Activated B cell treated with CpG ODN at 0.5 μM for 24 hours (primary cell): ENCODE measurements around the gene ALAS1. TPM values are rescaled to one million over a fixed set of nuclear protein-coding genes. Genes with fewer than 3 reads are reported as not detected.
A peak's percentile ranks its signal among the peaks of the same experiment; 100 is the strongest.
"Not testable (repeated sequence)": the region's sequence is repeated elsewhere in the genome, so short reads cannot be mapped to it uniquely, and the experiment has no call there.

Experiments used
- ATAC-seq: fragments of 200-7000 bp; cut with Tn5 transposase; one replicate; pipeline ENCODE4 v1.10.0; 2021; ENCODE audit warnings: low read depth, mild to moderate bottlenecking, moderate library complexity
- CTCF ChIA-PET: fragments of 350-600 bp; sonication (Branson Sonifier 250); formaldehyde crosslinking; loops from one replicate; lab custom pipeline; 2021; ENCODE audit warnings: antibody characterized with exemption; lab: Charles Lee
- POLR2A ChIA-PET: fragments of 350-600 bp; sonication (Branson Sonifier 250); formaldehyde crosslinking; loops from one replicate; lab custom pipeline; 2021; ENCODE audit warnings: antibody characterized with exemption; lab: Charles Lee
- DNase-seq: peaks from one replicate; pipeline ENCODE4 v3.0.0; 2022
- H3K27ac Mint-ChIP-seq: one replicate; pipeline ENCODE4 v1.8.0; 2020; ENCODE audit warnings: mixed read lengths
- H3K27me3 Mint-ChIP-seq: one replicate; pipeline ENCODE4 v1.8.0; 2021; ENCODE audit warnings: mixed read lengths
- H3K36me3 Mint-ChIP-seq: one replicate; pipeline ENCODE4 v1.8.0; 2021; ENCODE audit warnings: low read depth, mixed read lengths
- H3K4me1 Mint-ChIP-seq: one replicate; pipeline ENCODE4 v1.8.0; 2021; ENCODE audit warnings: mixed read lengths
- H3K4me3 Mint-ChIP-seq: one replicate; pipeline ENCODE4 v1.8.0; 2020; ENCODE audit warnings: mild to moderate bottlenecking, mixed read lengths
- H3K9me3 Mint-ChIP-seq: one replicate; pipeline ENCODE4 v1.8.0; 2020; ENCODE audit warnings: mixed read lengths
- intact Hi-C: fragments of 100-400 bp; cut with micrococcal nuclease; formaldehyde crosslinking; loops from one replicate; pipeline ENCODE4 v1.15.1; 2024
- total RNA-seq: library from RNA; stranded (reverse); gene quantifications from 2 replicates; pipeline ENCODE4 v1.2.3, GENCODE V29; 2022
- TF ChIP-seq, protein P1 (sequence below): fragments of 200-600 bp; IDR thresholded peaks from one replicate; pipeline ENCODE4 v1.8.0; 2022; ENCODE audit warnings: antibody characterized with exemption, mild to moderate bottlenecking

The ALAS1 gene
- total RNA-seq: 25.9 and 27.6 TPM in 2 replicates

DNA sequence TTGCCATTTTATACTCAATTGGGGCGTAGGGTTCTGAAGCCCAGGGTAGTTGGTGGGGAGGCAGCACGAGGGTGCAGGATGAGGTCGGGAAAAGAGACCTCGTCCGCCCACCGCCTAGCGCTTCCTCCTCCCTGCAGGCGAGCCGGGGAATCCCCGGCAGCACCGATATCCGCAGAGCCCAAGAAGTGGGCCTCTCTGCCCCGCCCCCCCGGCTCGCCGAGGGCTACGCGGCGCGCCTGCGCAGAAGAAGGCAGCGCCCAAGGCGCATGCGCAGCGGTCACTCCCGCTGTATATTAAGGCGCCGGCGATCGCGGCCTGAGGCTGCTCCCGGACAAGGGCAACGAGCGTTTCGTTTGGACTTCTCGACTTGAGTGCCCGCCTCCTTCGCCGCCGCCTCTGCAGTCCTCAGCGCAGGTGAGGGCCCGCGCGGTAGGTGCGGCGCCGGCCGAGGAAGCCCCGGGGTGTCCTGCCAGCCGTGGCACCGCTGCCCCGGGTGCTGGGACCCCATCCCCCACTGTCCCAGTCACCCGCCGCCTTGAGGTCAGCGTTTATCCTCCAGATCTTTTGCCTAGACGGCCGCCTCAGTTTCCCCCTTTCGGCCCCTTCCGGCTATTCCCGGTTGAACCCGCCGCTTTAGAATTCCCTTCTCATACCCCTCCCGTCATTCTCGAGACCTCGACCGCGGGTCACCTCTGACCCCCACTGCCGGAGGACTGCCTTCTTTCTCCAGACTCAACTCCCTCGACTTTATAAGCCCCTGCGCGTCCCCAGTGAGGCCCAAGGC, at the start of gene ALAS1:
TSS of gene ALAS1 (plus strand) at position 319 of the 784 bp plus-strand sequence. CDS start 1,082 bp downstream, outside the sequence.
- H3K4me3 Mint-ChIP-seq: peak within 1 kb of the TSS; percentile 97
- ChIA-PET POLR2A (interaction anchor here (0.6 to 2.0 kb wide), 5 partner anchors 22 to 202 kb away, joined by 3 to 8 read pairs (median 3); partner anchors contain the start of genes POC1A, RPL29 and TLR9), CTCF (interaction anchor here (1.5 kb wide), 1 partner anchor 141 kb away, joined by 3 read pairs; no protein-coding TSS in a partner anchor)
- no peaks in the 10 kb centered on the region for H3K9me3 Mint-ChIP-seq
- peak; percentile 98 for DNase-seq
- TF ChIP-seq, protein P1, sequence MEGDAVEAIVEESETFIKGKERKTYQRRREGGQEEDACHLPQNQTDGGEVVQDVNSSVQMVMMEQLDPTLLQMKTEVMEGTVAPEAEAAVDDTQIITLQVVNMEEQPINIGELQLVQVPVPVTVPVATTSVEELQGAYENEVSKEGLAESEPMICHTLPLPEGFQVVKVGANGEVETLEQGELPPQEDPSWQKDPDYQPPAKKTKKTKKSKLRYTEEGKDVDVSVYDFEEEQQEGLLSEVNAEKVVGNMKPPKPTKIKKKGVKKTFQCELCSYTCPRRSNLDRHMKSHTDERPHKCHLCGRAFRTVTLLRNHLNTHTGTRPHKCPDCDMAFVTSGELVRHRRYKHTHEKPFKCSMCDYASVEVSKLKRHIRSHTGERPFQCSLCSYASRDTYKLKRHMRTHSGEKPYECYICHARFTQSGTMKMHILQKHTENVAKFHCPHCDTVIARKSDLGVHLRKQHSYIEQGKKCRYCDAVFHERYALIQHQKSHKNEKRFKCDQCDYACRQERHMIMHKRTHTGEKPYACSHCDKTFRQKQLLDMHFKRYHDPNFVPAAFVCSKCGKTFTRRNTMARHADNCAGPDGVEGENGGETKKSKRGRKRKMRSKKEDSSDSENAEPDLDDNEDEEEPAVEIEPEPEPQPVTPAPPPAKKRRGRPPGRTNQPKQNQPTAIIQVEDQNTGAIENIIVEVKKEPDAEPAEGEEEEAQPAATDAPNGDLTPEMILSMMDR: no peak
- H3K27ac Mint-ChIP-seq: peak within 1 kb of the TSS; percentile 87
- no peaks in the 10 kb centered on the region for H3K27me3 Mint-ChIP-seq
- intact Hi-C loops: loop anchor here (1.0 to 2.0 kb wide), 3 partner anchors 27 to 141 kb away; partner anchors contain the start of genes DUSP7, POC1A and TLR9
- ATAC-seq: peak; percentile 96
- H3K36me3 Mint-ChIP-seq: peaks cover 34% of the 10 kb centered on the region
- peaks cover 38% of the 10 kb centered on the region for H3K4me1 Mint-ChIP-seq

DNA sequence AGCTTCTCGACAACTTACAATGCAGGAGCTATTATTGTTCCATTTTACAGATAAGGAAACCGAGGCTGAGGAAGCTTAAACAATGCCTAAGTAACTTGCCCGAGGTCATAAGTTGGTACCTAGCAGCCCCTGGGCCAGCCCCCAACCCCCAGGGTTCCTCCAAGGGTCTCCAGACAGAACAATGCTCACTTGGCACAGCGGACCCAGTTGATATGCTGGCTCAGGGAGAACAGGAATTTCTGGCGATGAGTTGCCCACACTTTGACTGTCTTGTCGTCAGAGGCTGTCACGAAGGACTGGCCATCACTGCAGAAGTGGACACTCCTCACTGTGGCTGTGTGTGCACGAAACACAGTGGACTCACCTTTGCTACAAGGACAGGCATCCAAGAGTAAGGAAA, 48.9 kb upstream of the ALAS1 start:
- H3K36me3 Mint-ChIP-seq: no peaks in the 10 kb centered on the region
- intact Hi-C loops: no loop called here
- CTCF ChIA-PET: interaction anchor here (1.2 to 1.3 kb wide), 2 partner anchors 71 to 147 kb away, joined by 3 to 4 read pairs; no protein-coding TSS in a partner anchor

DNA sequence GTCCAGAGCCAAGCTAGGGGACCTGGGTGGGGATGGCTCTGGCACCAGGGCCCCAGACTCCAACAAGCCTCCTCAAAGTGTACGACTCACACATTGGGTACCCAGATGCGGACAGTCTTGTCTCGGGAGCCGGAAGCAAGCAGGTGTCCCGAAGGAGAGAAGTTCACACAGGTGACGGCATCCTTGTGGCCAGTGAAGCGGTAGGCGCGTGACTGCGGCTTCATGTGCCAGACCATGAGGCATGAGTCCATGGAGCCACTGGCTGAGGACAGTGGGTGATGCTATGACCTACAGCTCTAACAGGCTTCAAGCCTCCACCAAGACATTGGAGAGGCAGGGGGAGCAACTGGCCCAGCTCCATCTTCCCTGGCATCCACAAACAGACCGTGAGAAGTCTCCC, 48.2 kb upstream of the ALAS1 start:
- Mint-ChIP-seq H3K27ac (no peak overlapping the region), H3K27me3 (no peaks in the 10 kb centered on the region), H3K4me1 (peaks cover 4% of the 10 kb centered on the region), H3K36me3 (peaks cover 2% of the 10 kb centered on the region), H3K9me3 (no peaks in the 10 kb centered on the region), H3K4me3 (no peak overlapping the region)
- POLR2A ChIA-PET: no interaction called here
- ATAC-seq: no peak
- no peak for DNase-seq
- CTCF ChIA-PET: no interaction called here
- TF ChIP-seq, protein P1: no peak
- intact Hi-C loops: loop anchor here (5.0 to 10.0 kb wide), 2 partner anchors 385 to 1532 kb away; partner anchors contain the start of genes MAPKAPK3, NT5DC2 and UQCC5

More for the DNA sequence above, 48.9 kb upstream of the ALAS1 start:
- DNase-seq (no peak), ATAC-seq (no peak)
- POLR2A ChIA-PET: no interaction called here
- Mint-ChIP-seq H3K27ac (no peak overlapping the region), H3K4me1 (peaks cover 7% of the 10 kb centered on the region), H3K27me3 (no peaks in the 10 kb centered on the region), H3K9me3 (no peaks in the 10 kb centered on the region), H3K4me3 (no peak overlapping the region)
- TF ChIP-seq, protein P1: no peak

DNA sequence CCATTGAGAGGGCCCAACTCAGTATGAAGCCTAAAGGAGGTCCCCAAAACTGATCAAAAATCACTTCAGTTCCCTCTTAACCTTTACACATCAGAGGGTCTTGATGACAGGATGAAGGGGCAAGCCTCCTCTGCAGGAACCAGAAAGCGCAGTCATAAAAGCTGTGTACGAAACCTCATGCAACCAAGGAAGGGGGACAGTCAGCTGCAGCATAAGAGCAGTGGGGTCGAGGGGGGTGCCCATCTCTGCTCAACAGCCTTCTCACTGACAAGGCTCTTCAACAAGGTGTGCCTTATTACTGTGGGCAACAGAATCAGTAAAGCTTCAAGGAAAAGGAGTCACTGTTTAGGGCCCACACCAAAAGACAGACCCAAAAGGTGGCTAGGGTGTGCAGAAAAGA, 47.6 kb upstream of the ALAS1 start:
- H3K4me3 Mint-ChIP-seq: no peak overlapping the region
- H3K36me3 Mint-ChIP-seq: peaks cover 2% of the 10 kb centered on the region
- peaks cover 10% of the 10 kb centered on the region for H3K4me1 Mint-ChIP-seq
- intact Hi-C loops: loop anchor here (5.0 to 10.0 kb wide), 2 partner anchors 384 to 1533 kb away; partner anchors contain the start of genes MAPKAPK3, NT5DC2 and UQCC5
- ATAC-seq: no peak
- DNase-seq: no peak
- no peaks in the 10 kb centered on the region for H3K9me3 Mint-ChIP-seq
- ChIA-PET CTCF (no interaction called here), POLR2A (interaction anchor here (1.1 kb wide), 1 partner anchor 154 kb away, joined by 3 read pairs; the partner anchor contains the start of gene RPL29)
- H3K27me3 Mint-ChIP-seq: no peaks in the 10 kb centered on the region
- TF ChIP-seq, protein P1: no peak
- H3K27ac Mint-ChIP-seq: no peak overlapping the region

DNA sequence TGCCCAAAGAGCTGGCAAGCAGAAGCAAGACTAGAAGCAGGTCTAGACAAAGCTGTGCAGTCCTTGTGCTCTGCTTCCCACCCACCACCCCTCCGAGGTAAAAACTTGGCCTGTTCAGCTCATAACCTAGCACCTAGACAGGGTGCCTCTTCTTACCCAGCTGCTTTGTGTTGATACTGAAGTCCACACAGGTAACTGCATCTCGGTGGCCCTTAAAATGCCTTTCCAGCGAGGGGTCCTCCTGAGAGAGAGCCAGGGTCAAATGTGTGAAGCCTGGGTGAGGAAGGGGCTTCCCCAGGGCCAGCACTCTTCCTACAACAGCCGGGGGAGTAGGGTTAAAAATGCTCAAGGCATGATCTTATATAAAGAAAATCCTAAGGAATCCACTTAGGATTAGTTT, 47.1 kb upstream of the ALAS1 start:
- no peak for DNase-seq
- H3K4me1 Mint-ChIP-seq: peaks cover 13% of the 10 kb centered on the region
- peaks cover 2% of the 10 kb centered on the region for H3K36me3 Mint-ChIP-seq
- H3K27me3 Mint-ChIP-seq: no peaks in the 10 kb centered on the region
- ATAC-seq: no peak
- no peaks in the 10 kb centered on the region for H3K9me3 Mint-ChIP-seq
- ChIA-PET POLR2A (interaction anchor here (1.1 kb wide), 1 partner anchor 155 kb away, joined by 3 read pairs; the partner anchor contains the start of gene RPL29), CTCF (no interaction called here)
- H3K4me3 Mint-ChIP-seq: no peak overlapping the region
- H3K27ac Mint-ChIP-seq: no peak overlapping the region
- intact Hi-C loops: loop anchor here (5.0 to 10.0 kb wide), 2 partner anchors 384 to 1534 kb away; partner anchors contain the start of genes MAPKAPK3, NT5DC2 and UQCC5
- TF ChIP-seq, protein P1: no peak

DNA sequence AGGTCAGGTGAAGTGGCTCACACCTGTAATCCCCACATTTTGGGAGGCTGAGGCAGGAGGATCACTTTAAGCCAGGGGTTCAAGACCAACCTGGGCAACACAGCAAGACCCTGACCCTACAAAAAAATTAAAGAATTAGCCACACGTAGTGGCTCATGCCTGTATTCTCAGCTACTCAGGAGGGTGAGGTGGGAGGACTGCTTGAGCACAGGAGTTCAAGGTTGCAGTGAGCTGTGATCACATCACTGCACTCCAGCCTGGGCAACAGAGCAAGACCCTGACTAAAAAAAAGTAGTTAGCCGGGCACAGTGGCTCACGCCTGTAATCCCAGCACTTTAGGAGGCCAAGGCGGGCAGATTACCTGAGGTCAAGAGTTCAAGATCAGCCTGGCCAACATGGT, 46.0 kb upstream of the ALAS1 start:
- intact Hi-C loops: loop anchor here (5.0 to 10.0 kb wide), 2 partner anchors 383 to 1535 kb away; partner anchors contain the start of genes MAPKAPK3, NT5DC2 and UQCC5
- H3K27ac Mint-ChIP-seq, CTCF ChIA-PET, DNase-seq, POLR2A ChIA-PET, ATAC-seq, H3K27me3 Mint-ChIP-seq, H3K36me3 Mint-ChIP-seq, H3K9me3 Mint-ChIP-seq, H3K4me3 Mint-ChIP-seq: not testable (repeated sequence)
- peaks cover 13% of the 10 kb centered on the region for H3K4me1 Mint-ChIP-seq
